MCF 10A (cell line): Measurements from ENCODE around the gene EZR. TPM values are rescaled to one million over a fixed set of nuclear protein-coding genes. Genes with fewer than 3 reads are reported as not detected.

Source experiments
- BruUV-seq: library from RNA; stranded (reverse); fragments of 400-500 nt; replicated peaks from 2 replicates; lab custom pipeline; 2021; lab: Mats Ljungman, UMichigan
- CTCF ChIA-PET: fragments of 300-600 bp; sonication (Branson Sonifier 250); formaldehyde crosslinking; extraction: SDS; loops from one replicate; lab custom pipeline; 2021; ENCODE audit warnings: antibody characterized with exemption, inconsistent platforms; lab: Yijun Ruan, JAX
- POLR2A ChIA-PET: fragments of 300-600, 350-650 bp; sonication (Branson Sonifier 250); formaldehyde crosslinking; extraction: SDS; loops from one replicate; lab custom pipeline; 2020; ENCODE audit warnings: antibody characterized with exemption, inconsistent platforms; lab: Yijun Ruan, JAX
- DNase-seq: peaks from one replicate; pipeline ENCODE4 v3.0.0-alpha.2; 2018; ENCODE audit not compliant: unreplicated experiment
- H3K27ac Mint-ChIP-seq: one replicate; pipeline ENCODE4 v1.8.0; 2022; ENCODE audit warnings: mild to moderate bottlenecking, low read depth, mixed read lengths; ENCODE audit not compliant: unreplicated experiment
- H3K27me3 Mint-ChIP-seq: one replicate; pipeline ENCODE4 v1.8.0; 2022; ENCODE audit warnings: mixed read lengths; ENCODE audit not compliant: insufficient read depth, unreplicated experiment
- H3K36me3 Mint-ChIP-seq: one replicate; pipeline ENCODE4 v1.8.0; 2022; ENCODE audit warnings: mild to moderate bottlenecking, moderate library complexity, mixed read lengths; ENCODE audit not compliant: insufficient read depth, unreplicated experiment
- H3K4me1 Mint-ChIP-seq: one replicate; pipeline ENCODE4 v1.8.0; 2022; ENCODE audit warnings: mixed read lengths; ENCODE audit not compliant: insufficient read depth, unreplicated experiment
- H3K4me3 Mint-ChIP-seq: one replicate; pipeline ENCODE4 v1.8.0; 2022; ENCODE audit warnings: mild to moderate bottlenecking, moderate library complexity, mixed read lengths; ENCODE audit not compliant: unreplicated experiment
- H3K9me3 Mint-ChIP-seq: one replicate; pipeline ENCODE4 v1.8.0; 2022; ENCODE audit warnings: mixed read lengths; ENCODE audit not compliant: unreplicated experiment
- CTCF ChIP-seq: fragments of 200-600 bp; IDR thresholded peaks from one replicate; pipeline ENCODE4 v1.8.0; 2022; ENCODE audit warnings: antibody characterized with exemption, mild to moderate bottlenecking; ENCODE audit not compliant: unreplicated experiment
- intact Hi-C: fragments of 100-400 bp; cut with micrococcal nuclease; formaldehyde crosslinking; loops from 2 replicates; pipeline ENCODE4 v1.14.1; 2022
- total RNA-seq: library from RNA; stranded (reverse); gene quantifications from 2 replicates; pipeline ENCODE4 v1.2.3, GENCODE V29; 2022

The EZR gene
- total RNA-seq, 1 experiment from 2014 or later = 243 TPM

GRCh38 chr6:158849899-158850806, 31.0 kb upstream of the EZR start:
- Mint-ChIP-seq H3K27me3 (no peaks in the 10 kb centered on the region), H3K36me3 (no peaks in the 10 kb centered on the region), H3K4me3 (peak overlapping the region; percentile 61), H3K4me1 (peaks cover 15% of the 10 kb centered on the region), H3K9me3 (no peaks in the 10 kb centered on the region), H3K27ac (no peak overlapping the region)
- DNase-seq = peak; percentile 93
- no peak for TF ChIP-seq CTCF
- POLR2A ChIA-PET = interaction anchor here (0.6 to 4.8 kb wide), 5 partner anchors 19 to 33 kb away, joined by 4 to 91 read pairs (median 17); partner anchors contain the start of gene EZR
- CTCF ChIA-PET = no interaction called here
- BruUV-seq = TSS peak; percentile 82
- intact Hi-C loops = loop anchor here (1.0 kb wide), 2 partner anchors 32 to 143 kb away; no protein-coding TSS in a partner anchor

DNA sequence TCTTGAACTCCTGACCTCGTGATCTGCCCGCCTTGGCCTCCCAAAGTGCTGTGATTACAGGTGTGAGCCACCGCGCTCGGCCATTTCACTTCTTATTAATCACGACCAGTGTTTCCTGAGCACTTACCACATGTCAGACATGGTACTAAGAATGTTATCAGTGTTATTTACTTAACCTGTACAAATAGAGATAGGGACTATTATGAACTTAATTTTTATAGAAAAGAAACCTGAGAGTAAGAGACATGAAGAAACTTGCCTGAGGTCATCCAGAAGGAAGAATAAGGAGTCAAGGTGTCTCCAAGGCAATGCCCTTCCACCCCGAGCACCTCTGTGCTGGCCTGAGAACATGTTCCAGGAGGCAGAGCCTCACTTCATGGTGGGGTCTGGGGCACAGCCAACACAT, 29.3 kb upstream of the EZR start:
- BruUV-seq = no TSS peak
- ChIA-PET CTCF (no interaction called here), POLR2A (interaction anchor here (0.7 to 1.3 kb wide), 3 partner anchors 21 to 50 kb away, joined by 3 to 10 read pairs (median 3); no protein-coding TSS in a partner anchor)
- peaks cover 15% of the 10 kb centered on the region for H3K4me1 Mint-ChIP-seq
- intact Hi-C loops = no loop called here
- H3K9me3 Mint-ChIP-seq = no peaks in the 10 kb centered on the region
- no peaks in the 10 kb centered on the region for H3K36me3 Mint-ChIP-seq
- no peak for TF ChIP-seq CTCF
- no peaks in the 10 kb centered on the region for H3K27me3 Mint-ChIP-seq
- no peak for DNase-seq
- H3K27ac Mint-ChIP-seq = no peak overlapping the region
- no peak overlapping the region for H3K4me3 Mint-ChIP-seq

DNA sequence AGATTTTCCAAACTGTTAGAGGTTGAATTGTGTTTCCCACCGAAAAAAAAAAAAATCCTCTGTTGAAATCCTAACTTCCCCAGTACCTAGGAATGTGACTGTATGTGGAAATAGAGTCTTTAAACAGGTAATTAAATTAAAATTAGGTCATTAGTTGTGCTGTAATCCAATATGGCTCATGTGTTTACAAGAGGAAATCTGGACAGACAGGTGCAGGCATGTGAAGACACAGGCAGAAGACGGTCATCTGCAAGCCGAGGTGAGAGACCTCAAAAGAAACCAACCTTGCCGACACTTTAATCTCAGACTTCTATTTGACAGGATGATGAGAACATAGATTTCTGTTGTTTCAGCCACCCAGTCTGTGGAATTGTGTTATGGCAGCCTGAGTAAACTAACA, 28.6 kb upstream of the EZR start:
- H3K4me3 Mint-ChIP-seq = no peak overlapping the region
- H3K36me3 Mint-ChIP-seq = no peaks in the 10 kb centered on the region
- no peak for TF ChIP-seq CTCF
- POLR2A ChIA-PET = interaction anchor here (0.7 kb wide), 1 partner anchor 22 kb away, joined by 3 read pairs; no protein-coding TSS in a partner anchor
- intact Hi-C loops = no loop called here
- H3K27ac Mint-ChIP-seq = no peak overlapping the region
- DNase-seq = peak; percentile 31
- CTCF ChIA-PET = interaction anchor here (0.7 kb wide), 1 partner anchor 24 kb away, joined by 3 read pairs; no protein-coding TSS in a partner anchor
- no peaks in the 10 kb centered on the region for H3K27me3 Mint-ChIP-seq
- no peaks in the 10 kb centered on the region for H3K9me3 Mint-ChIP-seq
- H3K4me1 Mint-ChIP-seq = peaks cover 15% of the 10 kb centered on the region
- no TSS peak for BruUV-seq

DNA sequence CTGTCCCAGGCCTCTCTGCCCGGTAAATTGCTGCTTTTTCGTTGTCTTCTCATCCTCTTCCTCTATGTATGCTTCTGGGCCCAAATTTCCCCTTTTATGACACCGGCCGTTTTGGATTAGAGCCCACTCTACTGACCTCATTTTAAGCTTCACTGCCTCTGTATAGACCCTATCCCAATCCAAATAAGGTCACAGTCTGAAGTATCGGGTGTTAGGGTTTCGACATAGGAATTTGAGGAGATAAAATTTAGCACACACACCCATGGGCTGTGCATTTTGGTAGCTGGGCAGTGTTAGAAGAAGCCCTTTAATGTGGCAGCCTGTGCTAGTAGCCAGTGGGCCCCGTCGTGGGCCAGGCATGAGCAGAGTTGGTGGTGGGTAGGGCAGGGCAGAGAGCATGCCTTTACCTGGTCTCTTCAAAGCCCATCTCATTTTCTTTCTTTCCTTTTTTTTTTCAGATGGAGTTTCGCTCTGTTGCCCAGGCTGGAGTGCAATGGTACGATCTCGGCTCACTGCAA, 27.9 kb upstream of the EZR start:
- ChIA-PET POLR2A (interaction anchor here (0.7 kb wide), 1 partner anchor 75 kb away, joined by 3 read pairs; no protein-coding TSS in a partner anchor), CTCF (interaction anchor here (0.6 to 1.5 kb wide), 7 partner anchors 15 to 1355 kb away, joined by 3 to 4 read pairs (median 3); no protein-coding TSS in a partner anchor)
- TF ChIP-seq CTCF = no peak
- no peak for DNase-seq
- no peak overlapping the region for H3K4me3 Mint-ChIP-seq
- BruUV-seq = no TSS peak
- H3K27me3 Mint-ChIP-seq = no peaks in the 10 kb centered on the region
- H3K27ac Mint-ChIP-seq = no peak overlapping the region
- no peaks in the 10 kb centered on the region for H3K36me3 Mint-ChIP-seq
- intact Hi-C loops = no loop called here
- H3K4me1 Mint-ChIP-seq = peaks cover 15% of the 10 kb centered on the region
- H3K9me3 Mint-ChIP-seq = no peaks in the 10 kb centered on the region
